Measurements from ENCODE around the gene ALDH18A1. TPM values are rescaled to one million over a fixed set of nuclear protein-coding genes. Genes with fewer than 3 reads are reported as not detected.

The ALDH18A1 gene
- total RNA-seq, 2 experiments from 2014 or later = 42.2 to 44.7 TPM

GRCh38 chr10:95602382-95602781 lies 54.1 kb downstream of the ALDH18A1 start:
- Mint-ChIP-seq H3K4me1 (no peaks in the 10 kb centered on the region), H3K4me3 (no peak overlapping the region), H3K27ac (no peak overlapping the region), H3K27me3 (no peaks in the 10 kb centered on the region), H3K9me3 (no peaks in the 10 kb centered on the region), H3K36me3 (ENCODE audit: low read depth) (peaks cover 9% of the 10 kb centered on the region)
- CTCF ChIA-PET = interaction anchor here (2.1 to 5.6 kb wide), 3 partner anchors 92 to 228 kb away, joined by 6 to 35 read pairs (median 16); partner anchors contain the start of gene TCTN3
- DNase-seq = no peak
- POLR2A ChIA-PET = interaction anchor here (1.0 kb wide), 1 partner anchor 262 kb away, joined by 3 read pairs; no protein-coding TSS in a partner anchor

GRCh38 chr10:95601116-95601719 lies 55.3 kb downstream of the ALDH18A1 start:
- H3K4me1 Mint-ChIP-seq = no peaks in the 10 kb centered on the region
- H3K27me3 Mint-ChIP-seq = peaks cover 6% of the 10 kb centered on the region

DNA sequence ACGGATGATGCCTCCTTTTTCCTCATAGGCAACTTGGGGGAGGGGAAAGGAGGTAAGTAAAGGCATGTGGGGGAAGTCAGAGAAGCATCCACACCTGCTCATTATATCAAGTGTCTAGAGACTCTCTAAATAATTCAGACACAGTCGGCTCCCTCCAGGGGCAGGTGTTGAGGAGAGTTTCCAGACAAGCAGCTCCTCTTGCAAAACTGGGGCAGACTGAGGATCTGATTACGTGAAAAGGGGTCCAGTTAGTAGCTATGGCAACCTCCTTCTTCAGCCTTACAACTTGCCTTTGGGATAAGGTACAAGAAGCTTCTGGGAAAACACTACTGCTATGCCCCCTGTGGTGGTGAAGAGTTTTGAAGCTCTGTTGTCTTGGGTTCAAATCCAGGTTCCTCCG lies 56.4 kb downstream of the ALDH18A1 start:
- ChIA-PET POLR2A (no interaction called here), CTCF (interaction anchor here (1.5 to 3.1 kb wide), 3 partner anchors 170 to 227 kb away, joined by 3 to 28 read pairs (median 5); no protein-coding TSS in a partner anchor)
- no peak for DNase-seq
- H3K36me3 Mint-ChIP-seq (ENCODE audit: low read depth) = peaks cover 2% of the 10 kb centered on the region
- no peaks in the 10 kb centered on the region for H3K9me3 Mint-ChIP-seq
- peaks cover 10% of the 10 kb centered on the region for H3K27me3 Mint-ChIP-seq
- H3K27ac Mint-ChIP-seq = no peak overlapping the region
- no peak overlapping the region for H3K4me3 Mint-ChIP-seq
- H3K4me1 Mint-ChIP-seq = no peaks in the 10 kb centered on the region

More at GRCh38 chr10:95601116-95601719, 55.3 kb downstream of the ALDH18A1 start:
- peak; percentile 47 for DNase-seq
- ChIA-PET POLR2A (no interaction called here), CTCF (interaction anchor here (1.5 to 5.6 kb wide), 3 partner anchors 170 to 227 kb away, joined by 5 to 35 read pairs (median 16); no protein-coding TSS in a partner anchor)
- H3K4me3 Mint-ChIP-seq = no peak overlapping the region
- H3K9me3 Mint-ChIP-seq = no peaks in the 10 kb centered on the region
- H3K36me3 Mint-ChIP-seq (ENCODE audit: low read depth) = peaks cover 5% of the 10 kb centered on the region
- no peak overlapping the region for H3K27ac Mint-ChIP-seq

DNA sequence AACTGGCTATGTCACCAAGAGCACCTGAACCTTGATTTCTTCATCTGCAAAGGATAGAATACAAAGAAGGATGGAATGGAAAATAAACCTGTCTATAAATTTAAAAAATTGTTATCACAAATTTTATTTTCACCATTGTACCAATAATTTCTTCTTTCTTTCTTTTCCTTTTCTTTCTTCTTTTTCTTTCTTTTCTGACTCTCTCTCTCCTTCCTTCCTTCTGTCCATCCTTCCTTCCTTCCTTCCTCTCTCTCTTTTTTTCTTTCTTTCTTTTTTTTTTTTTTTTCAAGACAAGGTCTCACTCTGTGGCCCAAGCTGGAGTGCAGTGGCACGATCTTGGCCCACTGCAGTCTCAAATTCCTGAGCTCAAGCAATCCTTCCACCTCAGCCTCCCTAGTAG lies 58.7 kb downstream of the ALDH18A1 start:
- Mint-ChIP-seq H3K27me3 (peaks cover 16% of the 10 kb centered on the region), H3K36me3 (ENCODE audit: low read depth) (no peaks in the 10 kb centered on the region), H3K4me3 (no peak overlapping the region), H3K4me1 (no peaks in the 10 kb centered on the region), H3K9me3 (no peaks in the 10 kb centered on the region), H3K27ac (no peak overlapping the region)
- POLR2A ChIA-PET = no interaction called here
- no peak for DNase-seq
- CTCF ChIA-PET = interaction anchor here (0.8 to 3.1 kb wide), 4 partner anchors 96 to 223 kb away, joined by 3 to 28 read pairs (median 6); partner anchors contain the start of gene TCTN3

DNA sequence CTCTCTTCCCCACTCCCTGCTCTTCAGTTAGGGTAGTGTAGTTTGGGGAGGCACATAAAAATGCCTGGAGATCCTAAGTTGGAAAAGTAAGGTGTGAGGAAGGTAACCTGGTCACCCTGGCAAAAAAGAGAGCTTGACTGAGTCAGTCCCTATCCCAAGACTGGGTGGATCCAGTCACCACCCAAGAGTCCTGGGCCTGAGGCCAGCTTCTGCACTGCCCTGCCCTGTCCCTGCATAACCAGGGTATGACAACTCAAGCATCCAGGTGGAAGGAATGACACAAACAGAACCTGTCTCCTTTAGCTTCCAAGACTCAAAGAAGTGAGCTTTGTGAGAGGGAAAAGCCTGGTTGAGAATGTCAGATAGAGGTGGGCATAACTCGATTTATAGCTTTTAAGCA lies 68.5 kb downstream of the ALDH18A1 start:
- H3K4me3 Mint-ChIP-seq = no peak overlapping the region
- no peak overlapping the region for H3K27ac Mint-ChIP-seq
- H3K9me3 Mint-ChIP-seq = no peaks in the 10 kb centered on the region
- ChIA-PET CTCF (interaction anchor here (0.7 kb wide), 1 partner anchor 158 kb away, joined by 3 read pairs; no protein-coding TSS in a partner anchor), POLR2A (no interaction called here)
- no peaks in the 10 kb centered on the region for H3K36me3 Mint-ChIP-seq (ENCODE audit: low read depth)
- peaks cover 14% of the 10 kb centered on the region for H3K27me3 Mint-ChIP-seq
- no peaks in the 10 kb centered on the region for H3K4me1 Mint-ChIP-seq
- DNase-seq = no peak

DNA sequence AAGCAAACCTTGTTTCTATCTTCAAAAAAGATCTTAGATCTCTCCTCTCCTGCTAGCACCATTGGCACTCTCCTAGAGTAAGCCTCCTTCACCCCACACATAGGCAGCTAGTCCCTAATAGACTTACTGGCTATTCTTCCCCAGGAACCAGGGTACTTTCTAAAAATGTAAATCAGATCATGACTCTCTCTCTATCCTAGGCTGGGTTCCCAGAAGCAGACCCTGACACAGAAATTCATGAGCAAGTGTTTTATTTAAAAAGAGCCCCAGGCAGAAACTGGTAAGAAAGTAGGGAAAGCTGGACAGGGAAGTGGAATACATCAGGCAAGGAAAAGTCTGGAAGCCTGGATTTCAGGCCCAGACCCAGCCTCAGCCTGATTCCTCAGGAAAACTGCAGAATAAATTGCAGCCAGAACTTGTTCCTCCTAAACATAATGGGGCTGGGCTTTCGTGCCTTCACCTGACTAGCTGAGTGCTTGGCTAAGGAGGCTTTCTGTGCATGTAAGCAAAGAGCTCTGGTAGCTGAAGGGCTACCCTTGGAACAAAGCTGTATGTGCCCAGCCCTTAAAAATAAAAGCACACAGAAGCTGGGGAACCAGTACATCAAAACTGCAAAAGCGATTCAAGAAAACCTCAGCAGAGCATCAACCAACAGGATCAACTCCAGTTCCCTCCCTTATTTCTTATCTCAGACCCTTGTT lies 76.5 kb downstream of the ALDH18A1 start:
- Mint-ChIP-seq H3K27ac (no peak overlapping the region), H3K27me3 (peaks cover 33% of the 10 kb centered on the region), H3K36me3 (ENCODE audit: low read depth) (no peaks in the 10 kb centered on the region), H3K4me1 (no peaks in the 10 kb centered on the region), H3K4me3 (no peak overlapping the region), H3K9me3 (no peaks in the 10 kb centered on the region)
- no peak for DNase-seq
- CTCF ChIA-PET = no interaction called here
- POLR2A ChIA-PET = no interaction called here

DNA sequence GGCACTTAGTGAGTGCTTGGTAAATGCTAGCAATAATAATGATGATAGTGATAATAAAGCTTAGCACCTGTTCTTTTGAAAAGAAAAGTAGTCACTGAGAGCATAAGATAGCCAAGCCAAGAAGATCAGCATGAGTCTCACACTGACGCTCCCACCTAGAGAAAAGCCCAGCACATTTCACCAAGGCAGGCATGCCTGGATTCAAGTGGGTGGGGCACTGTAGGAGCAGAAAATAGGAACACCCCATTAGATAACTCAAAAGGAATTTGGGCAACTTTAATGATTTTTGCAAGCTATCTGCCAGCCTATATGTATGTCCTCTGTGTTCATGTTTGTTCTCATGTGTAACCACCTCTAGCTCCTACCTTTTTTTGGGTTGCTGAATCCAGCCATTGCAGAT lies 77.2 kb downstream of the ALDH18A1 start:
- peaks cover 35% of the 10 kb centered on the region for H3K27me3 Mint-ChIP-seq
- no peak overlapping the region for H3K4me3 Mint-ChIP-seq
- ChIA-PET POLR2A (no interaction called here), CTCF (no interaction called here)
- H3K9me3 Mint-ChIP-seq = no peaks in the 10 kb centered on the region
- no peak for DNase-seq
- H3K27ac Mint-ChIP-seq = no peak overlapping the region
- H3K4me1 Mint-ChIP-seq = no peaks in the 10 kb centered on the region
- no peaks in the 10 kb centered on the region for H3K36me3 Mint-ChIP-seq (ENCODE audit: low read depth)

DNA sequence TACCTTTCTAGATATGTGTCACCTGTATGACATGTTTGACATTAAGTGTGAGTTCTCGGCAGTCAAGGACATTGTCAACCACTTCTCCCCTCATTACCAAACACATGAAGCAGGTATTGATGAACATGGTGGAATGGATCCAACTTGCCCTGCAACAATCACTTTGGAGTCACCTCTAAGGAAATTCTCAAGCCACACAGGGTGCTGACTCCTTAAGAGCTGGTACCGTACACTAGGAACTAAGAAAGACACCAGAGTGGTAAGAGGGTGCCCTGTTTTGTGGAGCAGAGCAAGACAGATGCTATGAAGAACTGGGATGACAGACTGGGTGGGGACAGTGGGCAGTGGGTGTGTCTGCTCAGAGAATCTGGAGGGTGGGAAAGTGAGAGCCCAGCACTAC lies 77.9 kb downstream of the ALDH18A1 start:
- peaks cover 37% of the 10 kb centered on the region for H3K27me3 Mint-ChIP-seq
- POLR2A ChIA-PET = no interaction called here
- H3K4me1 Mint-ChIP-seq = no peaks in the 10 kb centered on the region

GRCh38 chr10:95574649-95575365 lies 81.7 kb downstream of the ALDH18A1 start:
- H3K27ac Mint-ChIP-seq = no peak overlapping the region
- H3K36me3 Mint-ChIP-seq (ENCODE audit: low read depth) = no peaks in the 10 kb centered on the region
- peaks cover 19% of the 10 kb centered on the region for H3K27me3 Mint-ChIP-seq
- no peaks in the 10 kb centered on the region for H3K9me3 Mint-ChIP-seq
- no peak overlapping the region for H3K4me3 Mint-ChIP-seq
- ChIA-PET POLR2A (no interaction called here), CTCF (no interaction called here)
- H3K4me1 Mint-ChIP-seq = no peaks in the 10 kb centered on the region
- DNase-seq = no peak

More for the DNA sequence above, 77.9 kb downstream of the ALDH18A1 start:
- no peaks in the 10 kb centered on the region for H3K9me3 Mint-ChIP-seq
- CTCF ChIA-PET = no interaction called here
- no peak overlapping the region for H3K4me3 Mint-ChIP-seq
- no peak overlapping the region for H3K27ac Mint-ChIP-seq
- no peak for DNase-seq
- no peaks in the 10 kb centered on the region for H3K36me3 Mint-ChIP-seq (ENCODE audit: low read depth)

GRCh38 chr10:95573964-95574604 lies 82.4 kb downstream of the ALDH18A1 start:
- no peak for DNase-seq
- Mint-ChIP-seq H3K9me3 (no peaks in the 10 kb centered on the region), H3K27me3 (peaks cover 18% of the 10 kb centered on the region), H3K4me1 (no peaks in the 10 kb centered on the region), H3K36me3 (ENCODE audit: low read depth) (no peaks in the 10 kb centered on the region), H3K27ac (no peak overlapping the region), H3K4me3 (no peak overlapping the region)
- ChIA-PET POLR2A (no interaction called here), CTCF (interaction anchor here (0.7 kb wide), 1 partner anchor 886 kb away, joined by 3 read pairs; no protein-coding TSS in a partner anchor)

DNA sequence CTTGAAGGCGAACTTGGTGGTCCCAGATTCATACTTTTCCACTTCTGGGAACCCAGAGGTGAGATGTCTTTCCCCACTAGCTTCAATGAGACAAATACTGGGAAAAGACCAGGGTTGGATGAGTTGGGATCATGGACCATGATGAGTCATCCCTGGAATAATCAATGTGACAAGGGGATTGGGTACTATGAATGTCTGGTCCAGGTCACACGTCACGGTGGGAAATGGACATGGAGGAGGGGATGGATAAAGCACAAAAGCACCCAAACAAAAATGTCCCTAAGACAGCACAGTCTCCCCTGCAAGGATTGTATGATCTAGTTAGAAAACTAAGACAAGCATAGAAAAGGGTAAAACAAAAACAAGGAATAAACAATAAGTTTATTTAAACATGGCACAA lies 83.0 kb downstream of the ALDH18A1 start:
- H3K9me3 Mint-ChIP-seq = no peaks in the 10 kb centered on the region
- CTCF ChIA-PET = interaction anchor here (0.7 kb wide), 1 partner anchor 886 kb away, joined by 3 read pairs; no protein-coding TSS in a partner anchor
- no peak overlapping the region for H3K27ac Mint-ChIP-seq
- H3K4me3 Mint-ChIP-seq = no peak overlapping the region
- DNase-seq = no peak
- H3K27me3 Mint-ChIP-seq = peaks cover 14% of the 10 kb centered on the region
- H3K4me1 Mint-ChIP-seq = no peaks in the 10 kb centered on the region
- POLR2A ChIA-PET = no interaction called here
- H3K36me3 Mint-ChIP-seq (ENCODE audit: low read depth) = no peaks in the 10 kb centered on the region

DNA sequence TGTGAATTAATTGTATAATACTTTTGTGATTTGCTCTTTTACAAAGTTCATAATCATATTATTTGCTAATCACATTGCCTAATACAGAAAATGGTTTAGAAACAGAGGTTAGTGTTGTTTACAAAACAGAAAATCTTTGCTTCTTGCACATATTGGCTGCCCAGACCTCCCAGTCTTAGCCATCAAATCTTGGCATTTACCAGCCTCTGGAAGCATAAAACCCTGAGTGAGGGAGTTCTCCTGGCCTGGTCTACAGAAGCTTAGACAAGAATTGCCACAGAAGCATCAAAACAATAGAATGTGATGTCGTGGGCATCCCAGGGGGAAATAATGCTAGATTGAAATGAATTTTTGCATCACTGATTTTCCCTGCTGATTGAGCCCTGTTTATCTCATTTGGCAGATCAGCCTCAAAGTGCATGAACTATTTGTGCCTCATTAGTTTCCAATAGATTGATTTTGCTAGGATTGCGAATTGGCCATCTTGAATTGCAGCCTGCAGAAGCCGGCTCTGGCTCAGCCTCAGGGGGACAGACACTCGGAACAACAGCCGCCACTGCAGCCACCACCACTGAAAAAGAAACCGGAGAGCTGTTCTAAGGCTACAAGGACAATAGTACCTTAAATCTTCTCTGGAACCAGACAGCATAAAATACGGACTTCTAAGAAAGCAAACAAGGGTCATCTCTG lies 84.2 kb downstream of the ALDH18A1 start:
- DNase-seq = no peak
- Mint-ChIP-seq H3K27me3 (peaks cover 14% of the 10 kb centered on the region), H3K36me3 (ENCODE audit: low read depth) (no peaks in the 10 kb centered on the region), H3K27ac (no peak overlapping the region), H3K9me3 (no peaks in the 10 kb centered on the region), H3K4me3 (no peak overlapping the region), H3K4me1 (no peaks in the 10 kb centered on the region)
- POLR2A ChIA-PET = no interaction called here
- CTCF ChIA-PET = no interaction called here
